Thyroid gland (tissue), 4 donors: Measurements from ENCODE around the gene PAGR1.

Experiments used
- POLR2A ChIP-seq, 2 donors: fragments of 450-650 bp; IDR thresholded peaks; one replicate each; pipeline ENCODE4 v1.6.1; 2017; ENCODE audit warnings: antibody characterized with exemption in 2 of 2, mild to moderate bottlenecking in 2 of 2, moderate library complexity in 1 of 2
- TF ChIP-seq, protein P1 (sequence below), 6 experiments: fragments of 200-600 bp in 3 of 6; fragments of 450-650 bp in 3 of 6; sonication (generic) in 3 of 6; IDR thresholded peaks; one replicate each; pipeline ENCODE4 v1.5.1; 2016 to 2019; ENCODE audit warnings: antibody characterized with exemption in 6 of 6, mild to moderate bottlenecking in 2 of 6, inconsistent platforms in 1 of 6, moderate library complexity in 1 of 6

DNA sequence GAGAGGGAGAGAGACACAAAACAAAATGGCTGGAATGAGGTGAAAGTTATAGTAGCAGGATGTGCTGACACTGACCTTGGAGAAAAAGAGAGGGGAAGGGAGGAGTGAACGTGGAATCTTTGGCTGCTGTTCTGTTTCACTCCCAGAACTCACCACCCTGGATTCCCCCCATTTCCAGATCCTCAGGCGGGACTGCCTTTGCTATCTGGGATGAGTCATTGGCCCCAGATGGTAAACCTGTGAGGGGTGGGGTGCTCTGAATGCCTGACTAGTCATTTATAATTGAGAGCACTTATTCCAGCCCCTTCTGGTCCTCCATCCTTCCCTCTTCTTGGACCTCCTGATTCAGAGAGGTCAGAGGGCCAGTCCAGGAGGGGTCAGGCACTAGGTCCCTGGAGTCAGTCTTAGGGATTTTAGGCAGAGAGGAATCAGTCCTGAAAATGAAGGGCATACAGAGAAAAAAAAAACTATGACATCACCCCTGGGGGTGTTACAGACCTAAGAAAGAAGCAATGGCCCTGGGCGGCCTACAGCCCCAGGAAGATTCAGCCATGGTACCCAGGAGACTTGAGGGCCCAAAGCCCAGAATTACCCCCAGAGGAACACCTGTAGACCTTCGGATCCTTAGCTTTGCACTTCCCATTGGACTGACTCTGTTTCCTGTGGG, 40.1 kb upstream of the PAGR1 start:
- TF ChIP-seq, protein P1, sequence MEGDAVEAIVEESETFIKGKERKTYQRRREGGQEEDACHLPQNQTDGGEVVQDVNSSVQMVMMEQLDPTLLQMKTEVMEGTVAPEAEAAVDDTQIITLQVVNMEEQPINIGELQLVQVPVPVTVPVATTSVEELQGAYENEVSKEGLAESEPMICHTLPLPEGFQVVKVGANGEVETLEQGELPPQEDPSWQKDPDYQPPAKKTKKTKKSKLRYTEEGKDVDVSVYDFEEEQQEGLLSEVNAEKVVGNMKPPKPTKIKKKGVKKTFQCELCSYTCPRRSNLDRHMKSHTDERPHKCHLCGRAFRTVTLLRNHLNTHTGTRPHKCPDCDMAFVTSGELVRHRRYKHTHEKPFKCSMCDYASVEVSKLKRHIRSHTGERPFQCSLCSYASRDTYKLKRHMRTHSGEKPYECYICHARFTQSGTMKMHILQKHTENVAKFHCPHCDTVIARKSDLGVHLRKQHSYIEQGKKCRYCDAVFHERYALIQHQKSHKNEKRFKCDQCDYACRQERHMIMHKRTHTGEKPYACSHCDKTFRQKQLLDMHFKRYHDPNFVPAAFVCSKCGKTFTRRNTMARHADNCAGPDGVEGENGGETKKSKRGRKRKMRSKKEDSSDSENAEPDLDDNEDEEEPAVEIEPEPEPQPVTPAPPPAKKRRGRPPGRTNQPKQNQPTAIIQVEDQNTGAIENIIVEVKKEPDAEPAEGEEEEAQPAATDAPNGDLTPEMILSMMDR (IDR thresholded peaks at IDR 0.05): no peak
- no peak for TF ChIP-seq POLR2A (IDR thresholded peaks at IDR 0.05)
